K562 (cell line): ENCODE data around the gene MITD1. TPM values are rescaled to one million over a fixed set of nuclear protein-coding genes. Genes with fewer than 3 reads are reported as not detected.

ENCODE experiments used
- FOXK2 ChIP-seq, 2 experiments: fragments of 450-650 bp; IDR thresholded peaks in 1 of 2; conservative IDR thresholded peaks in 1 of 2; 2 replicates each; pipeline ENCODE4 v1.6.1; 2016; ENCODE audit warnings: low read depth in 2 of 2, mild to moderate bottlenecking in 1 of 2
- HDAC1 ChIP-seq, 2 experiments: fragments of 450-650 bp; IDR thresholded peaks; 2 replicates each; pipeline ENCODE4 v1.6.1; 2016 to 2017; ENCODE audit warnings: inconsistent platforms in 1 of 2, mild to moderate bottlenecking in 1 of 2, moderate library complexity in 1 of 2
- HLTF ChIP-seq: fragments of 450-650 bp; IDR thresholded peaks from 2 replicates; pipeline ENCODE4 v1.6.1; 2016
- HMG20A ChIP-seq: fragments of 450-650 bp; formaldehyde crosslinking; conservative IDR thresholded peaks from 2 replicates; pipeline ENCODE4 v1.4.0; 2020; ENCODE audit warnings: mild to moderate bottlenecking, mixed read lengths
- HMG20B ChIP-seq: fragments of 250-450 bp; sonication (Bioruptor Pico); IDR thresholded peaks from 2 replicates; pipeline ENCODE4 v1.5.0; 2021; ENCODE audit warnings: mild to moderate bottlenecking
- HNRNPH1 ChIP-seq: fragments of 200-400 bp; formaldehyde crosslinking; optimal IDR thresholded peaks from 2 replicates; pipeline ENCODE3; 2017; ENCODE audit warnings: low read depth, mild to moderate bottlenecking, low read length, moderate library complexity
- KLF16 ChIP-seq: IDR thresholded peaks from 2 replicates; pipeline ENCODE4 v1.6.1; 2016; ENCODE audit warnings: antibody characterized with exemption
- LEF1 ChIP-seq: fragments of 450-650 bp; IDR thresholded peaks from 2 replicates; pipeline ENCODE4 v1.6.1; 2016; ENCODE audit warnings: mild to moderate bottlenecking
- MAZ ChIP-seq, 2 experiments: fragments of 450-650 bp in 1 of 2; sonication (generic) in 1 of 2; formaldehyde crosslinking; IDR thresholded peaks in 1 of 2; conservative IDR thresholded peaks in 1 of 2; 2 replicates each; pipeline versions ENCODE4 v1.4.0 to v1.5.0; 2020; ENCODE audit warnings: mild to moderate bottlenecking in 1 of 2, missing genetic modification reagents in 1 of 2
- MEF2A ChIP-seq: IDR thresholded peaks from 2 replicates; pipeline ENCODE4 v1.6.1; 2011; ENCODE audit warnings: low read depth, mild to moderate bottlenecking, low read length, moderate library complexity; ENCODE audit not compliant: control insufficient read depth
- MYC ChIP-seq, 2 experiments: fragments of 250-450 bp in 1 of 2; sonication (Bioruptor Pico) in 1 of 2; IDR thresholded peaks; 2 replicates each; pipeline versions ENCODE4 v1.5.1 to v1.6.1; 2012 to 2021; ENCODE audit warnings: low read depth in 2 of 2, borderline replicate concordance in 1 of 2, improper control_type of control experiment in 1 of 2, low read length in 1 of 2, mild to moderate bottlenecking in 1 of 2, moderate library complexity in 1 of 2
- POLR2AphosphoS5 ChIP-seq: IDR thresholded peaks from 2 replicates; pipeline ENCODE4 v1.6.1; 2011; ENCODE audit warnings: mild to moderate bottlenecking, low read depth, low read length, moderate library complexity; ENCODE audit not compliant: control insufficient read depth, insufficient read depth
- RBM14 ChIP-seq: fragments of 200-400 bp; formaldehyde crosslinking; IDR thresholded peaks from 2 replicates; pipeline ENCODE4 v1.6.1; 2018; ENCODE audit warnings: low read depth, mild to moderate bottlenecking, low read length, moderate library complexity, borderline replicate concordance; ENCODE audit not compliant: insufficient read depth
- RBM15 ChIP-seq: fragments of 200-400 bp; formaldehyde crosslinking; IDR thresholded peaks from 2 replicates; pipeline ENCODE4 v1.6.1; 2018; ENCODE audit warnings: mild to moderate bottlenecking, low read length, moderate library complexity; ENCODE audit not compliant: insufficient read depth
- XRCC3 ChIP-seq: fragments of 450-650 bp; IDR thresholded peaks from 2 replicates; pipeline ENCODE4 v1.6.1; 2017; ENCODE audit warnings: mild to moderate bottlenecking, moderate library complexity
- XRCC5 ChIP-seq: fragments of 200-400 bp; formaldehyde crosslinking; IDR thresholded peaks from 2 replicates; pipeline ENCODE4 v1.6.1; 2017; ENCODE audit warnings: low read depth, mild to moderate bottlenecking, low read length
- ZNF133 ChIP-seq: fragments of 250-450 bp; sonication (Bioruptor Pico); IDR thresholded peaks from 2 replicates; pipeline ENCODE4 v1.4.0; 2020; ENCODE audit warnings: mild to moderate bottlenecking
- ZNF354B ChIP-seq: fragments of 250-450 bp; sonication (Bioruptor Pico); IDR thresholded peaks from 2 replicates; pipeline ENCODE4 v1.4.0; 2020
- polyA plus RNA-seq, 8 experiments: library from polyadenylated mRNA; depleted of rRNA in 4 of 8; stranded (reverse) in 5 of 8; unstranded in 3 of 8; fragments of >200 nt; fragmentation: Nextera tagmentation in 2 of 8; fragmentation: Illumina TruSeq in 1 of 8; extraction: Ambion mirVana in 2 of 8; extraction: Trizol in 1 of 8; gene quantifications; 2 replicates each; pipeline versions ENCODE4 v1.2.1 to v1.2.3, GENCODE V29; 2011 to 2014; ENCODE audit warnings: inconsistent platforms in 1 of 8, missing spikeins in 1 of 8
- total RNA-seq, 7 experiments: library from RNA; depleted of rRNA in 6 of 7; stranded (reverse); fragments of >200 nt in 6 of 7; fragmentation: Illumina TruSeq in 2 of 7; extraction: Trizol in 2 of 7; gene quantifications; 2 replicates each; pipeline versions ENCODE4 v1.2.1 to v1.2.3, GENCODE V29; 2011 to 2021; ENCODE audit warnings: low replicate concordance in 1 of 7
- TF ChIP-seq, protein P1 (sequence below): sonication (generic); formaldehyde crosslinking; IDR thresholded peaks from 2 replicates; pipeline ENCODE4 v1.8.0; 2022; ENCODE audit warnings: mild to moderate bottlenecking, missing genetic modification reagents
- TF ChIP-seq, protein P2 (sequence below): fragments of 450-650 bp; IDR thresholded peaks from one replicate; pipeline ENCODE4 v1.6.1; 2018; ENCODE audit warnings: mild to moderate bottlenecking, moderate library complexity; ENCODE audit not compliant: partially characterized antibody

The MITD1 gene
- total and polyA plus RNA-seq, 9 of the 15 experiments (the other 6 are each of a cell fraction or from before 2014, with no cell fraction given): 19.6 to 71.8 (median 43.2) TPM

DNA sequence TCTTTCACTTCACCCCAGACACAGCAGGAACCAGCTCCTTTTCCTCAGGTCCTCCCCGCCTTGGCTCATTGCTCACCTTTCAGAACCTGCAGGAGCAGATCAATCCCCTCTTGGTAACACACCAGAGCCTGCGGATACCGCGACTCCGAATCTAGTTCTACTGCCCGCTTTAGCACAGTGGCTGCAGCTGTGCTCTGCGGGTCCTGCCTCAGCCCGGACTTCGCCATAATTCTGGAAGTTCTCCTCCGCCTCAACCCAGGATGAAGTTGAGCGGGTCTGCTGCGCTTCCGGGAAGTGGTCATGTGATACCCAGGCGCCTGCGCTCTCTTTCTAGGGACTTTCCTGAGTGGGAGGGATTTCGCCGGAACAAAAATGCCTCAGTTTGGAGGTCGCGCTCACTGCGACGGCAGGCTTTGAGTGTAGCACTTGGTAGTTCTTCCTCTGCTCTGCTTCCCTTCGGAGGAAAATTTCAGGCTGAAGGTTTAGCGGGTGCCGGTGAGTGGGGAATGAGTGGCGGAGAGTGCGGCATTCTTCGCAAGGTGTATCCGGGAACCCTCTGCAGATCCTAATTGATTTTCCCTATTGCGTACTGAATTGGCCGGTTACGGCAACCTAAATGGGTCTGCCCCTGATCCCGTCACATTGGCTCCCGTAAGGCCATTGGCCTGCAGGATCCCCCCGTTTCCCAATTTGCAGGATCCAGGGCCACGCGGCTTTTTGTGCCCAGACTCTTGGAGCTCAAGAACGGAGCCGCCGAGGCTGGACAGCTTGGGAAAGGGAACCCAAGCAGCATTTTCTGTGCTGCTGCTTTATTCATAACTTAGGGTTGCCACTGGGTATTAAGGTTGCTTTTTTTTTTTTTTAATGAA, at the start of gene MITD1, which contains the start of gene MRPL30 (continued):
- TF ChIP-seq, protein P1, sequence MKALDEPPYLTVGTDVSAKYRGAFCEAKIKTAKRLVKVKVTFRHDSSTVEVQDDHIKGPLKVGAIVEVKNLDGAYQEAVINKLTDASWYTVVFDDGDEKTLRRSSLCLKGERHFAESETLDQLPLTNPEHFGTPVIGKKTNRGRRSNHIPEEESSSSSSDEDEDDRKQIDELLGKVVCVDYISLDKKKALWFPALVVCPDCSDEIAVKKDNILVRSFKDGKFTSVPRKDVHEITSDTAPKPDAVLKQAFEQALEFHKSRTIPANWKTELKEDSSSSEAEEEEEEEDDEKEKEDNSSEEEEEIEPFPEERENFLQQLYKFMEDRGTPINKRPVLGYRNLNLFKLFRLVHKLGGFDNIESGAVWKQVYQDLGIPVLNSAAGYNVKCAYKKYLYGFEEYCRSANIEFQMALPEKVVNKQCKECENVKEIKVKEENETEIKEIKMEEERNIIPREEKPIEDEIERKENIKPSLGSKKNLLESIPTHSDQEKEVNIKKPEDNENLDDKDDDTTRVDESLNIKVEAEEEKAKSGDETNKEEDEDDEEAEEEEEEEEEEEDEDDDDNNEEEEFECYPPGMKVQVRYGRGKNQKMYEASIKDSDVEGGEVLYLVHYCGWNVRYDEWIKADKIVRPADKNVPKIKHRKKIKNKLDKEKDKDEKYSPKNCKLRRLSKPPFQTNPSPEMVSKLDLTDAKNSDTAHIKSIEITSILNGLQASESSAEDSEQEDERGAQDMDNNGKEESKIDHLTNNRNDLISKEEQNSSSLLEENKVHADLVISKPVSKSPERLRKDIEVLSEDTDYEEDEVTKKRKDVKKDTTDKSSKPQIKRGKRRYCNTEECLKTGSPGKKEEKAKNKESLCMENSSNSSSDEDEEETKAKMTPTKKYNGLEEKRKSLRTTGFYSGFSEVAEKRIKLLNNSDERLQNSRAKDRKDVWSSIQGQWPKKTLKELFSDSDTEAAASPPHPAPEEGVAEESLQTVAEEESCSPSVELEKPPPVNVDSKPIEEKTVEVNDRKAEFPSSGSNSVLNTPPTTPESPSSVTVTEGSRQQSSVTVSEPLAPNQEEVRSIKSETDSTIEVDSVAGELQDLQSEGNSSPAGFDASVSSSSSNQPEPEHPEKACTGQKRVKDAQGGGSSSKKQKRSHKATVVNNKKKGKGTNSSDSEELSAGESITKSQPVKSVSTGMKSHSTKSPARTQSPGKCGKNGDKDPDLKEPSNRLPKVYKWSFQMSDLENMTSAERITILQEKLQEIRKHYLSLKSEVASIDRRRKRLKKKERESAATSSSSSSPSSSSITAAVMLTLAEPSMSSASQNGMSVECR (CRISPR knock-in tag): 0 out of 2 replicates have a peak, but pooled peaks have one; percentile 66
- TF ChIP-seq KLF16 (no peak), RBM14 (no peak), POLR2AphosphoS5 (peak; percentile 96), HDAC1 (IDR thresholded peaks at IDR 0.05) (peak; percentile 72 to 95; a peak in 3 of 4 replicates), RBM15 (no peak), MAZ (CRISPR knock-in tag; conservative IDR thresholded peaks at IDR 0.05 in 1 of 2, IDR thresholded peaks at IDR 0.05 in 1 of 2) (peak; percentile 69 to 88; a peak in 3 of 4 replicates), MYC (IDR thresholded peaks at IDR 0.05; ENCODE audit: low read depth, low read length) (peak; percentile 85), MYC (CRISPR knock-in tag; IDR thresholded peaks at IDR 0.05; ENCODE audit: borderline replicate concordance, low read depth) (no peak), FOXK2 (conservative IDR thresholded peaks at IDR 0.05 in 1 of 2, IDR thresholded peaks at IDR 0.05 in 1 of 2; ENCODE audit: low read depth in 2 of 2) (peak; percentile 48 to 81; a peak in 3 of 4 replicates), HNRNPH1 (no peak), XRCC5 (peak; percentile 98), XRCC3 (no peak), ZNF354B (peak; percentile 4; the same call in 1 of the 2 replicates), HMG20B (CRISPR knock-in tag) (no peak), MEF2A (0 out of 2 replicates have a peak, but pooled peaks have one; percentile 20), HMG20A (CRISPR knock-in tag) (no peak), ZNF133 (CRISPR knock-in tag) (no peak), HLTF (peak; percentile 12; the same call in 1 of the 2 replicates), LEF1 (peak; percentile 74)
- TF ChIP-seq, protein P2, sequence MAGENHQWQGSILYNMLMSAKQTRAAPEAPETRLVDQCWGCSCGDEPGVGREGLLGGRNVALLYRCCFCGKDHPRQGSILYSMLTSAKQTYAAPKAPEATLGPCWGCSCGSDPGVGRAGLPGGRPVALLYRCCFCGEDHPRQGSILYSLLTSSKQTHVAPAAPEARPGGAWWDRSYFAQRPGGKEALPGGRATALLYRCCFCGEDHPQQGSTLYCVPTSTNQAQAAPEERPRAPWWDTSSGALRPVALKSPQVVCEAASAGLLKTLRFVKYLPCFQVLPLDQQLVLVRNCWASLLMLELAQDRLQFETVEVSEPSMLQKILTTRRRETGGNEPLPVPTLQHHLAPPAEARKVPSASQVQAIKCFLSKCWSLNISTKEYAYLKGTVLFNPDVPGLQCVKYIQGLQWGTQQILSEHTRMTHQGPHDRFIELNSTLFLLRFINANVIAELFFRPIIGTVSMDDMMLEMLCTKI: no peak
